Kidney epithelial cell (primary cell): ENCODE results near the gene MLEC. TPM values are rescaled to one million over a fixed set of nuclear protein-coding genes. Genes with fewer than 3 reads are reported as not detected.

Experiments used
- DNase-seq: peaks from one replicate; pipeline ENCODE4 v3.0.0-alpha.2; 2010; ENCODE audit warnings: low read depth
- H3K27me3 ChIP-seq: 2 replicates; pipeline ENCODE4 v1.6.0; 2011; ENCODE audit warnings: low read length; ENCODE audit not compliant: control insufficient read depth, insufficient read depth
- H3K36me3 ChIP-seq: 2 replicates; pipeline ENCODE4 v1.5.1; 2011; ENCODE audit warnings: low read length; ENCODE audit not compliant: control insufficient read depth, insufficient read depth
- H3K4me3 ChIP-seq: 2 replicates; pipeline ENCODE4 v1.5.1; 2011; ENCODE audit warnings: low read depth, mild to moderate bottlenecking, control low read depth, low read length
- total RNA-seq: library from RNA; depleted of rRNA; stranded (reverse); fragments of >200 nt; gene quantifications from 2 replicates; pipeline ENCODE4 v1.2.3, GENCODE V29; 2015
- TF ChIP-seq, protein P1 (sequence below): IDR thresholded peaks from 2 replicates; pipeline ENCODE4 v1.5.1; 2011; ENCODE audit warnings: mild to moderate bottlenecking, moderate library complexity, low read length, control low read depth, inconsistent platforms; ENCODE audit not compliant: insufficient read depth, poor library complexity, severe bottlenecking

MLEC gene
- total RNA-seq, 1 donor from 2014 or later, result 82.3 TPM

DNA sequence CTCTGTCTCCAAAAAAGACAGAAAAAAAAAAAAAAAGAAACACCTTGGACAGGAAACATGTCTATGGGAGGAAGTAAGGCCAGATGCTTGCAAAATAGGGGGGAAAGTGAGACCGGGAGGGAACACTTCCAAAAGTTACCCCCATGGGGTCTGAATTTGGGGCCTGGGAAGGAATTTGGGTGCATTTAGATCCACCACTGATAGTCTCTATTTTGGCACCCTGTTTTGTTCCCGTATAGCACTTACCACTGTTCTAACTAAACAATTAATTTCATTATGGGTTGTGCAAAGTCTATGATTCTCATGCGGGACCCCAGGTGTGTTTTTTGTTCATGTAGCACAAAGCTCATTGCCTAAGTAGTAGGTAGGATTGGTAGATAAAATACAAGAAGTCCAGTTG, 1.4 kb upstream of the MLEC start:
- Histone ChIP-seq H3K27me3 (no peaks in the 10 kb centered on the region), H3K36me3 (no peaks in the 10 kb centered on the region), H3K4me3 (no peak overlapping the region)
- DNase-seq, result no peak
- TF ChIP-seq, protein P1, sequence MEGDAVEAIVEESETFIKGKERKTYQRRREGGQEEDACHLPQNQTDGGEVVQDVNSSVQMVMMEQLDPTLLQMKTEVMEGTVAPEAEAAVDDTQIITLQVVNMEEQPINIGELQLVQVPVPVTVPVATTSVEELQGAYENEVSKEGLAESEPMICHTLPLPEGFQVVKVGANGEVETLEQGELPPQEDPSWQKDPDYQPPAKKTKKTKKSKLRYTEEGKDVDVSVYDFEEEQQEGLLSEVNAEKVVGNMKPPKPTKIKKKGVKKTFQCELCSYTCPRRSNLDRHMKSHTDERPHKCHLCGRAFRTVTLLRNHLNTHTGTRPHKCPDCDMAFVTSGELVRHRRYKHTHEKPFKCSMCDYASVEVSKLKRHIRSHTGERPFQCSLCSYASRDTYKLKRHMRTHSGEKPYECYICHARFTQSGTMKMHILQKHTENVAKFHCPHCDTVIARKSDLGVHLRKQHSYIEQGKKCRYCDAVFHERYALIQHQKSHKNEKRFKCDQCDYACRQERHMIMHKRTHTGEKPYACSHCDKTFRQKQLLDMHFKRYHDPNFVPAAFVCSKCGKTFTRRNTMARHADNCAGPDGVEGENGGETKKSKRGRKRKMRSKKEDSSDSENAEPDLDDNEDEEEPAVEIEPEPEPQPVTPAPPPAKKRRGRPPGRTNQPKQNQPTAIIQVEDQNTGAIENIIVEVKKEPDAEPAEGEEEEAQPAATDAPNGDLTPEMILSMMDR, result no peak

DNA sequence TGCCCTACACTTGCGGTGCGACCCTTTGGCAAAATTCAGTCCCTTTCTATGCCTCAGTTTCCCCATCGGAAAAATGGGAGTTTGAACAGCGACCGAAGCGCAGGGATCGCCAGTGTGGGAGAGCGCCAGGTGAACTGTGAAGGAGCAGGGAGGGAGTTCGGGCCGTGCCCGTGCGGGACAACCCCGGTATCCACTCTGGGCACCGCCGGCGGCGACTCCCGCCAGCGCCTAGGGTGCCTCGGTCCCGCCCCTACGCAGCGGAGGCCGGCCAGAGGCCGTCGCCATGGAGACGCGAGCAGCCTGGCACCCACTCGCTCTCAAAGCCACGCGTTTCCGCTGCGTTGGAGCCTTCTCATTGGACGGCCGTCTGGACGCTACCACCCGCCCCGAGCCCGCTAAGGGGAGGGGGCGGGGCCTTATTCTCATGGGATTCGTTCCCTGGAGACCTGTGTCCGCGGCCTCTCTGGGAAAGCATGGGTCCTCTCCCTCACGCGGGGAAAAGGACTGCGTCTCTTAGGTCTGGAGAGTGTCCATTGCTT, 729 bp upstream of the MLEC start:
- TF ChIP-seq, protein P1, result no peak
- peak overlapping the region; percentile 85 for H3K4me3 ChIP-seq
- no peaks in the 10 kb centered on the region for H3K36me3 ChIP-seq
- DNase-seq, result peak; percentile 91
- H3K27me3 ChIP-seq, result no peaks in the 10 kb centered on the region

DNA sequence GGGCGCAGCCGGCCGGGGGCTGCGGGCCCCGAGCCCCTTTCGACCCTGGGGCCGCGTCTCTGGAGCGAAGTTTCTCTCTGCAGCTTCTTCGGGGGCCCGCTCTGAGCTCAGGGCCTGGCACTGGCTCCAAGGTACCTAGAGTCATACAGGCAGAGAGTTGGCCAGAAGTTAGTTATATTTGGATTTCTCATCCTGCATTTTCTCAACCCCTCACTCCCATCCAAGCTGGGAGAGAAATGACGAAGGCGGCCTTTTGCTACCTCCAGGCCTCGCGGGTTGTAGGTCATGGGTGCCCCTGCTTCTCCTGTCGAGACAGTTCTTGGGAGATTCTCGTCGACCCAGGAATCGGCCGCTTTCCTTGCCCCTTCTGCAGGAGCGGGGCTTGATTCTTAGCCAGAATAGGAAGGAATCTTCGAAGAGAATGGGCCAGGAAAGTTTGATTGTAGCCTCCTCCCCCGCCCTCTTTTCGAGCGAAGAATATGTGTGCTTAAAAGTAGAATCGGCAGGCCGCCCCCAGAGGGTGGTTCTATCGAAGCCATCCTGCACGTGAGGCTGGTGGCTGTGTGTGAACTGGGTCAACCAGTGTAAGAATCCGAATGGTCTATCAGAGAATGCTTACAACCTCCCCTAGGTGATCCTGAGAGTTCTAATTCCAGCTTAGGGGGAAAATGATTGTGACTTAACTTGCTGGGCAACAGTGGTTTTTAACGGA, 785 bp downstream of the MLEC start:
- H3K27me3 ChIP-seq, result no peaks in the 10 kb centered on the region
- H3K4me3 ChIP-seq, result peak overlapping the region; percentile 85
- TF ChIP-seq, protein P1, result no peak
- no peaks in the 10 kb centered on the region for H3K36me3 ChIP-seq
- DNase-seq, result no peak

DNA sequence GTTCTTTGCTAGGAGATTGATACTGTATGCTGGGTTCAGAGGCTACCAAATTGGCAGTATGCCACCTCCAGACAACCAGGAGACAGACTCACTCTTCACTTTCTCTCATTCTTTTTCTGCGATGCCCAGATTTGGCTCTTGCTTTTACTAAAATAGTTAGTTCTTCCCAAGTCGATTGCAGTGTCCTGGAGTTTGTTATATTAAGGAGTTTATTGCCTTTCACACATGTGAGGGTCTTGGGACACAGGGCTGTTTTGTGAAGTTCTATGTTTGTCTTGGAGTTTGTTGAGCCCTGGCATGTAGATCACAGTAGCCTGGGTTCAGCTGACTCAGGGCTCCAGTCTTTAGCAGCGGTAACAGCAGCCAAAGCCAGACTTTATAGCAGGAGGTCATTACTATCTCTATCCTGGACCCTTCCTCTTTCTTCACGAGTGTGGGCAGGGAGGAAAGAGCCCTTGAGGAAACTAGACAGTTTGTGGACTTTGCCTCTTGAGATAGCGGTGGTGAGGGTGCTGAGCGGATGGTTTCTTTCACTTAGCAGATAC, 1.6 kb downstream of the MLEC start:
- no peak for DNase-seq
- TF ChIP-seq, protein P1, result no peak
- H3K4me3 ChIP-seq, result peak overlapping the region; percentile 85
- no peaks in the 10 kb centered on the region for H3K36me3 ChIP-seq
- H3K27me3 ChIP-seq, result no peaks in the 10 kb centered on the region

DNA sequence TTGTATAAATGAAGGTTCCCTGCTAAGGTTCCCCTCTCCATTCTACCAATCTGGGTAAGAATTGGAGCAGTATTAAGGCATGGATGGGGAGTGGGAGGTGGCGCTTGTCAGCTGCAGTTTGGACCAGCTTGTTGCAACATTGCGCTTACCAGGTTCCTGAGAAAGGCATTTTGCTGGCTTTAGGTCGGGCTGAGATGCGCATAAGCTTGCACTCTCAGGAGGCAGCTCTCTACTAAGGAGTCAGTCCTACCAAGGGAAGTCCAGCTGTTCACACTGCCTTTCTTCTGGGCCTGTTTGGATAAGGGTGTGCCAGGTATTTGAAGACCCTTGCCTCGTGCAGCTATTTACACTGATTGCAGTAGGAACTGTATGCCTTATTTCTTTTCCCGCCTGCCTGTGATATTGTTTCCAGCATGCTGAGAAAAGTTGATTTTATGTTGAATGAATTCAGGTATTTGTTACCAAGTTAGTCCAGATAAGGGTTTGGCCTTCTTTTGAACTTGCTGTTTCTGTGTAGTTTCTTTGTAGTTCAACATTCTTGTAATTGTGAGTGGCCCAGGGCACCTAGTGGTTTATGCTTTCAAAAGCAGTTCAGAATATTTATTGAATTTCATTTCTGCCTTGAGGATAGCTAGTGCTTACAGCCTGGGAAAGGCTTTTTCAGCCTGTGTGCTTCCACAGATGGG, 2.6 kb downstream of the MLEC start:
- Histone ChIP-seq H3K36me3 (peaks cover 1% of the 10 kb centered on the region), H3K4me3 (peak overlapping the region; percentile 85), H3K27me3 (no peaks in the 10 kb centered on the region)
- no peak for DNase-seq
- TF ChIP-seq, protein P1, result no peak
